PC-3 (cell line): ENCODE data around the gene BHLHE40. TPM values are rescaled to one million over a fixed set of nuclear protein-coding genes. Genes with fewer than 3 reads are reported as not detected.

Experiments
- ATAC-seq: fragments of 200-7000 bp; cut with Tn5 transposase; 2 replicates; pipeline ENCODE4 v1.9.1; 2020; ENCODE audit warnings: mild to moderate bottlenecking, moderate library complexity
- BruUV-seq: library from RNA; stranded (reverse); fragments of 400-500 nt; replicated peaks from 2 replicates; lab custom pipeline; 2021; lab: Mats Ljungman, UMichigan
- CTCF ChIA-PET: fragments of 300-600 bp; sonication (Branson Sonifier 250); formaldehyde crosslinking; loops from one replicate; lab custom pipeline; 2022; ENCODE audit warnings: antibody characterized with exemption; lab: Charles Lee
- POLR2A ChIA-PET: fragments of 300-600 bp; sonication (Branson Sonifier 250); formaldehyde crosslinking; loops from one replicate; lab custom pipeline; 2022; ENCODE audit warnings: antibody characterized with exemption; ENCODE audit not compliant: unreplicated experiment; lab: Charles Lee
- DNase-seq: peaks from one replicate; pipeline ENCODE4 v3.0.0-alpha.2; 2015
- H2AFZ ChIP-seq: fragments of 300-600 bp; sonication (generic); 2 replicates; pipeline ENCODE4 v1.6.0; 2016; ENCODE audit warnings: antibody characterized with exemption, low read length
- H3F3A ChIP-seq: fragments of 300-600 bp; sonication (generic); one replicate; pipeline ENCODE4 v1.6.0; 2017; ENCODE audit warnings: antibody characterized with exemption, low read length, control low read depth, mild to moderate bottlenecking; ENCODE audit not compliant: unreplicated experiment
- H3K27ac ChIP-seq: fragments of 300-600 bp; sonication (generic); 2 replicates; pipeline ENCODE4 v1.5.1; 2016; ENCODE audit warnings: mild to moderate bottlenecking, low read length
- H3K27me3 ChIP-seq: fragments of 300-600 bp; sonication (generic); 2 replicates; pipeline ENCODE4 v1.6.1; 2016; ENCODE audit warnings: low read length, mixed read lengths
- H3K36me3 ChIP-seq: fragments of 300-600 bp; sonication (generic); 2 replicates; pipeline ENCODE4 v1.6.1; 2016; ENCODE audit warnings: low read depth, mixed run types, low read length, mixed read lengths
- H3K4me1 ChIP-seq: fragments of 300-600 bp; sonication (generic); 2 replicates; pipeline ENCODE4 v1.5.1; 2016; ENCODE audit warnings: low read length; ENCODE audit not compliant: insufficient read depth
- H3K4me2 ChIP-seq: fragments of 300-600 bp; sonication (generic); 2 replicates; pipeline ENCODE4 v1.6.0; 2016; ENCODE audit warnings: low read length
- H3K4me3 ChIP-seq: fragments of 300-600 bp; sonication (generic); 2 replicates; pipeline ENCODE4 v1.5.1; 2016; ENCODE audit warnings: mild to moderate bottlenecking, low read length, mixed read lengths
- H3K79me2 ChIP-seq: fragments of 300-600 bp; sonication (generic); 2 replicates; pipeline ENCODE4 v1.6.1; 2017; ENCODE audit warnings: low read length, mixed read lengths
- H3K9ac ChIP-seq: fragments of 300-600 bp; sonication (generic); 2 replicates; pipeline ENCODE4 v1.6.0; 2016; ENCODE audit warnings: mild to moderate bottlenecking, low read length
- H3K9me2 ChIP-seq: fragments of 300-600 bp; sonication (generic); replicated peaks from 2 replicates; pipeline ENCODE4 v1.6.1; 2016; ENCODE audit warnings: mixed run types, low read length, mixed read lengths
- H3K9me3 ChIP-seq: fragments of 300-600 bp; sonication (generic); 2 replicates; pipeline ENCODE4 v1.6.1; 2016; ENCODE audit warnings: low read length, mixed read lengths
- H4K20me1 ChIP-seq: fragments of 300-600 bp; sonication (generic); 2 replicates; pipeline ENCODE4 v1.6.1; 2016; ENCODE audit warnings: low read length, mixed read lengths
- CTCF ChIP-seq: fragments of 300-600 bp; sonication (generic); conservative IDR thresholded peaks from 2 replicates; pipeline ENCODE4 v1.5.1; 2017; ENCODE audit warnings: antibody characterized with exemption, low read depth, mild to moderate bottlenecking, low read length
- EZH2 ChIP-seq: fragments of 300-600 bp; sonication (generic); IDR thresholded peaks from one replicate; pipeline ENCODE4 v1.6.1; 2017; ENCODE audit warnings: antibody characterized with exemption, mild to moderate bottlenecking, low read length; ENCODE audit not compliant: unreplicated experiment
- EZH2phosphoT487 ChIP-seq: fragments of 300-600 bp; sonication (generic); IDR thresholded peaks from 2 replicates; pipeline ENCODE4 v1.6.1; 2018; ENCODE audit warnings: mild to moderate bottlenecking, antibody characterized with exemption, low read length, borderline replicate concordance
- intact Hi-C: fragments of 100-400 bp; cut with micrococcal nuclease; formaldehyde crosslinking; loops from 2 replicates; pipeline ENCODE4 v1.9.0; 2023
- total RNA-seq: library from RNA; depleted of rRNA; stranded (reverse); fragments of >200 nt; gene quantifications from 2 replicates; pipeline ENCODE4 v1.2.3, GENCODE V29; 2014

Gene BHLHE40
- total RNA-seq, 1 experiment from 2014 or later: 256 TPM

DNA sequence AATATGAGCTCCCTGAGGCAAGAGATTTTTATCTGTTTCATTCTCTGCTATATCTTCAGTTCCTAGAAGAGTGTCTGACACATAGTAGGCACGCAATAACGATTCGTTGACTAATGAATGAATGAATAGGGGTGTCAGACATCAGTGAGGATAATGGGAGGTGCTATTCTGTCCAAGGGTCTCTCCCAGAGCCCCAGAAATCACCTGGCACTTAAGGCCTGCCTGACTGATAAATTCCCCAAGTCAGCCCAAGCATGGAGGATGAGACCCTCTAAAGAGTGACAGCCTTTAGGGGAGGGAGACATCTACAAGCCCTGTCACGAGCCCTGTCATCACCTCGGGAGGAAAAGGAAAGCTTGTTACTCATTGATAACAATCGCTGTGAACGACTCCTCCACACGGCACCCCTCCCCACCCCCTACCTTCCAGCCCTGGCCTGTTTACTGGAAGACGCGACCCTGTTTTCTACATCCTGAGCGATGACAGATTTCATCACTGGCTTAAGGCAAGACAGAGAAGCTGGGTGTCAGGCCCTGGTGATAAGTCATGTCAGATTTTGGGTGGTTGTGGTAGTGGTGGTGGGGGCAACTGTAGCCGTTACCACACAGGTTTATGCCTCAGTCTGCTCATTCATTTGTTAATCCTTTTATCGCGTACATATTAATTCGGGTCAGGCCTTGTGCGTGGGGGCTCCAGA is 23.1 kb downstream of the BHLHE40 start:
- no peaks in the 10 kb centered on the region for H3K9me3 ChIP-seq
- peaks cover 12% of the 10 kb centered on the region for H3K4me1 ChIP-seq
- POLR2A ChIA-PET: no interaction called here
- no peak overlapping the region for H3K9ac ChIP-seq
- intact Hi-C loops: no loop called here
- DNase-seq (no peak), ATAC-seq (no peak)
- no peak overlapping the region for H2AFZ ChIP-seq
- H3K79me2 ChIP-seq: no peaks in the 10 kb centered on the region
- TF ChIP-seq EZH2: no peak
- no peak for TF ChIP-seq EZH2phosphoT487
- TF ChIP-seq CTCF: no peak
- H3K36me3 ChIP-seq: no peaks in the 10 kb centered on the region
- H3K27me3 ChIP-seq: no peaks in the 10 kb centered on the region
- no peak overlapping the region for H3K27ac ChIP-seq
- H3K4me2 ChIP-seq: no peak overlapping the region
- no TSS peak for BruUV-seq
- CTCF ChIA-PET: no interaction called here
- H3F3A ChIP-seq: peaks cover 3% of the 10 kb centered on the region
- no peak overlapping the region for H3K4me3 ChIP-seq
- no peaks in the 10 kb centered on the region for H4K20me1 ChIP-seq
- no peaks in the 10 kb centered on the region for H3K9me2 ChIP-seq

DNA sequence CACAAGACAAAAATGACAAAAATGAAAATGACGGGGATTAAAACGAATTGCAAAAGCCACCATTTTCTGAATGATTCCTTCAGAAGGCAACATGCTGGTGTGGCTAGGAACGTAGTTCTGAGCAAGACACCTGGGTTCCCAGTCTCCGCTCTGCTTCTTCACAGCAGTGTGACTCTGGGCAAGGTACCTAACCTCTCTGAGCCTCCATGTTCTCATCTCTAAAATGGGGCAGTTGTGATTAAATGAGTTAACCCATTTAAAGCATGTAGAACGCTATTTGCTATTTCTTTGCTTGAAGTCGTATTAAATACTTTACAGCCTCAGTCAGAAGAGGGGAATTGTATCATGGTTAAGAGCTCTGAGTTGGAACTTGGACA is 23.6 kb downstream of the BHLHE40 start:
- no peak overlapping the region for H3K4me3 ChIP-seq
- BruUV-seq: no TSS peak
- H3K36me3 ChIP-seq: no peaks in the 10 kb centered on the region
- no peak for TF ChIP-seq CTCF
- TF ChIP-seq EZH2phosphoT487: no peak
- no peak for TF ChIP-seq EZH2
- H3F3A ChIP-seq: peaks cover 3% of the 10 kb centered on the region
- ATAC-seq (no peak), DNase-seq (no peak)
- H3K9me3 ChIP-seq: no peaks in the 10 kb centered on the region
- no peaks in the 10 kb centered on the region for H3K9me2 ChIP-seq
- H3K27ac ChIP-seq: no peak overlapping the region
- ChIA-PET POLR2A (no interaction called here), CTCF (no interaction called here)
- H4K20me1 ChIP-seq: no peaks in the 10 kb centered on the region
- H3K79me2 ChIP-seq: no peaks in the 10 kb centered on the region
- H3K27me3 ChIP-seq: no peaks in the 10 kb centered on the region
- H3K9ac ChIP-seq: no peak overlapping the region
- intact Hi-C loops: no loop called here
- H3K4me2 ChIP-seq: no peak overlapping the region
- H2AFZ ChIP-seq: no peak overlapping the region
- H3K4me1 ChIP-seq: peaks cover 12% of the 10 kb centered on the region

DNA sequence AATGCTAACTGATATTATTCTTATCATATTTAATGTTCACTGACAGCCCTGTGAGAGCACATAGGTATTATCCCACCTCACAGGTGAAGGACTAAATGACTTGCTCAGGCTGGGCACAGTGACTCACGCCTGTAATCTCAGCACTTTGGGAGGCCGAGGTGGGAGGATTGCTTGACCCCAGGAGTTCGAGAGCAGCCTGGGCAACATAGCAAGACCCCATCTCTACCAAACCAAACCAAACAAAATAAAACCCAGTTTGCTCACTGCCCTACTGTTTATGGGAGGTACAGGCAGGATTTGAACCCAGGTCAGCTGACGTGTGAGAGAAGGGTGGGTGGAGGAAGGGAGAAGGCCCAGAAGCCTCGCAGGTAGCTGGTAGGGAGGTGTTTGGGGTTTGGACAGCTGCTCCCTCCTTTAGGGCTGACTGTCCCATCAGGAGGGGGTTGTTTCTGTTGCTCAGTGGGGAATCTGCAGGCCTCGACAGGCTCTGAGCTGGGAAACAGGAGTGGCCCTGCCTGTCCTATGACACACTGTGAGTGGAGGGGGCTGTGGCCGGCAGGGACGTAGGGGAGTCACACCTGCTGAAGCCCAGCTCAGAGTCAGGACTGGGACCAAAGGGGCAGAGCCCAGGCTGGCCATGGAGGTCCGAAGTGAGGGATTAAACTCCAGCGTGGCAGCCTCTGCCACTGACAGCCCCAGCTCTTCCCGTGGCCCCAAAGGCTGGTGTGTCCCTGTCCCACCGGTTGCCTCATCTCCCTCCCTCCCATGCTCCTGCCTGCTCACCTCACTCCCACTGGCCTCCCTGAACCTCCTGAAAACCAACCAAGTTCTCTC is 25.3 kb downstream of the BHLHE40 start:
- no peak for ATAC-seq

More for the DNA sequence above, 25.3 kb downstream of the BHLHE40 start:
- Histone ChIP-seq H3K79me2 (no peaks in the 10 kb centered on the region), H3K4me2 (no peak overlapping the region), H3F3A (no peaks in the 10 kb centered on the region), H3K36me3 (no peaks in the 10 kb centered on the region), H3K27ac (no peak overlapping the region), H2AFZ (no peak overlapping the region), H3K4me3 (no peak overlapping the region), H3K27me3 (no peaks in the 10 kb centered on the region), H3K9me3 (no peaks in the 10 kb centered on the region), H3K9me2 (no peaks in the 10 kb centered on the region), H3K4me1 (peaks cover 6% of the 10 kb centered on the region), H3K9ac (no peak overlapping the region), H4K20me1 (no peaks in the 10 kb centered on the region)
- ChIA-PET POLR2A (no interaction called here), CTCF (no interaction called here)
- TF ChIP-seq CTCF (no peak), EZH2phosphoT487 (no peak), EZH2 (no peak)
- no TSS peak for BruUV-seq
- intact Hi-C loops: no loop called here
- no peak for DNase-seq
